ENCODE measurements around the gene MDN1. TPM values are rescaled to one million over a fixed set of nuclear protein-coding genes. Genes with fewer than 3 reads are reported as not detected.

The MDN1 gene
- total and polyA plus RNA-seq, 2 of the 8 experiments (the other 6 are each of a cell fraction or from before 2014, with no cell fraction given) = 53.5 to 179 TPM

DNA sequence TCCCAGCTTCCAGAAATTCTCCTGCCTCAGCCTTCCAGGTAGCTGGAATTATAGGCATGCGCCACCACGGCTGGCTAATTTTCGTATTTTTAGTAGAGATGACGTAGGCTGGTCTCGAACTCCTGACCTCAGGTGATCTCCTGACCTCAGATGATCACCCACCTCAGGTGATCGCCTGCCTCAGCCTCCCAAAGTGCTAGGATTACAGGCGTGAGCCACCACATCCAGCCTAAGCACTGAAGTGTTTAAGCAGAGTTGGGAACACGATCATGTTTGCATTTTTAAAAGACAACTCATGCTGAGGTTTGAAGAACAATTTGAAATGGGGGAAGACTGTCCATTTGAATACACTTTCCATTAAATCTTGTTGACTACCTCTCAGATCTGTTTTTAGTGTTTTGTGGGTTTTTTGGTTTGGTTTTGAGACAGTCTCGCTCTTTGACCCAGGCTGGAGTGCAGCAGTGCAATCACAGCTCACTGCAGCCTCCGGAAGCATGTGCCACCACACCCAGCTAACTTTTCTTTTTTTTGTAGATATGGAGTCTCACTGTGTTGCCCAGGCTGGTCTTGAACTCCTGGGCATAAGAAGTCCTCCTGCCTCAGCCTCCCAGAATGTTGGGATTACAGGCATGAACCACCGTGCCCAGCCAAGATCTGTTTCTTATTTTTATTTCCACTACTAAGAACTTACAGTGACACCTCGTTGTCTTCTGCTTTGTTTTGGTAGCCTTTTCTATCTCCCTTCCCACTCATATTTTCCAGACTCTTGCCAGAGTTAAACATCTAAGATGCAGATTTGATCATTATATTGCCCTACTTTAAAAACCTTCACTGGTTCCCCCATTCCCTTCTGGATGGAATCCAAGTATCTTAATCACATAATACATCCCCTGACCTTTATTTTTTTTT, 15.5 kb upstream of the MDN1 start (continued):
- TF ChIP-seq RNF2 (IDR thresholded peaks at IDR 0.05; ENCODE audit: borderline replicate concordance, low read depth, low read length, missing control alignments, poor library complexity, severe bottlenecking) (no peak), BCL11A (IDR thresholded peaks at IDR 0.05; ENCODE audit: low read depth in 2 of 2, low read length in 2 of 2) (no peak), PHF8 (conservative IDR thresholded peaks at IDR 0.05; ENCODE audit: low read depth, low read length) (no peak), JUN (IDR thresholded peaks at IDR 0.05; ENCODE audit: low read depth, low read length) (no peak), RBBP5 (IDR thresholded peaks at IDR 0.05; ENCODE audit: borderline replicate concordance, low read depth, low read length) (no peak), POLR2AphosphoS5 (IDR thresholded peaks at IDR 0.05; ENCODE audit: low read depth, low read length) (no peak), KDM4A (IDR thresholded peaks at IDR 0.05; ENCODE audit: low read depth, low read length, severe bottlenecking) (no peak), MAFK (IDR thresholded peaks at IDR 0.05; ENCODE audit: low read depth, low read length) (no peak), CHD1 (IDR thresholded peaks at IDR 0.05; ENCODE audit: low read depth, low read length) (no peak), SP1 (IDR thresholded peaks at IDR 0.05; ENCODE audit: low read depth, low read length) (no peak)
